Measurements from ENCODE around the gene PREP. TPM values are rescaled to one million over a fixed set of nuclear protein-coding genes. Genes with fewer than 3 reads are reported as not detected.

Gene PREP
- total RNA-seq, 6 experiments from 2014 or later: 35.4 to 42.1 (median 36.8) TPM

GRCh38 chr6:105272786-105273185, 130.1 kb downstream of the PREP start:
- Mint-ChIP-seq H3K4me3 (no peak overlapping the region), H3K9me3 (no peaks in the 10 kb centered on the region), H3K27ac (no peak overlapping the region), H3K36me3 (ENCODE audit: low read depth) (peaks cover 20% of the 10 kb centered on the region; the same call in 1 of the 2 replicates), H3K27me3 (ENCODE audit: insufficient read depth) (peaks cover 4% of the 10 kb centered on the region; the same call in 1 of the 2 replicates), H3K4me1 (ENCODE audit: low read depth) (peaks cover 6% of the 10 kb centered on the region; the same call in 1 of the 2 replicates)
- TF ChIP-seq CTCF (IDR thresholded peaks at IDR 0.05): no peak
- peak; percentile 11 for DNase-seq

- Mint-ChIP-seq H3K9me3 (peaks cover 6% of the 10 kb centered on the region), H3K27me3 (ENCODE audit: insufficient read depth) (peaks cover 5% of the 10 kb centered on the region), H3K36me3 (ENCODE audit: low read depth) (peaks cover 7% of the 10 kb centered on the region), H3K4me3 (no peak overlapping the region), H3K4me1 (ENCODE audit: low read depth) (peaks cover 6% of the 10 kb centered on the region; the same call in 1 of the 2 replicates), H3K27ac (no peak overlapping the region)
- peak; percentile 22 for DNase-seq
- TF ChIP-seq CTCF (IDR thresholded peaks at IDR 0.05): no peak
Measured at GRCh38 chr6:105270511-105270910, 132.4 kb downstream of the PREP start.

- Mint-ChIP-seq H3K4me1 (ENCODE audit: low read depth) (peaks cover 6% of the 10 kb centered on the region; the same call in 1 of the 2 replicates), H3K36me3 (ENCODE audit: low read depth) (peaks cover 6% of the 10 kb centered on the region), H3K4me3 (no peak overlapping the region), H3K9me3 (peaks cover 6% of the 10 kb centered on the region), H3K27ac (no peak overlapping the region), H3K27me3 (ENCODE audit: insufficient read depth) (peaks cover 5% of the 10 kb centered on the region)
- no peak for TF ChIP-seq CTCF (IDR thresholded peaks at IDR 0.05)
- DNase-seq: no peak
Measured at GRCh38 chr6:105269390-105269789, 133.5 kb downstream of the PREP start.

- no peak for DNase-seq
- no peak overlapping the region for H3K27ac Mint-ChIP-seq
- H3K36me3 Mint-ChIP-seq (ENCODE audit: low read depth): peaks cover 6% of the 10 kb centered on the region
- H3K27me3 Mint-ChIP-seq (ENCODE audit: insufficient read depth): peaks cover 14% of the 10 kb centered on the region
- no peak overlapping the region for H3K4me3 Mint-ChIP-seq
- H3K4me1 Mint-ChIP-seq (ENCODE audit: low read depth): no peaks in the 10 kb centered on the region
- no peak for TF ChIP-seq CTCF (IDR thresholded peaks at IDR 0.05)
- H3K9me3 Mint-ChIP-seq: peaks cover 6% of the 10 kb centered on the region
Measured at GRCh38 chr6:105263685-105264610, 138.9 kb downstream of the PREP start.

- Mint-ChIP-seq H3K9me3 (no peaks in the 10 kb centered on the region), H3K36me3 (ENCODE audit: low read depth) (no peaks in the 10 kb centered on the region), H3K4me1 (ENCODE audit: low read depth) (no peaks in the 10 kb centered on the region), H3K27me3 (ENCODE audit: insufficient read depth) (peaks cover 10% of the 10 kb centered on the region), H3K4me3 (no peak overlapping the region), H3K27ac (no peak overlapping the region)
- DNase-seq: no peak
- no peak for TF ChIP-seq CTCF (IDR thresholded peaks at IDR 0.05)
Measured at GRCh38 chr6:105259913-105260889, 142.7 kb downstream of the PREP start.
